Activated B cell treated with CpG ODN at 0.5 μM for 24 hours (primary cell): ENCODE measurements around the gene FBXO48. TPM values are rescaled to one million over a fixed set of nuclear protein-coding genes. Genes with fewer than 3 reads are reported as not detected.

Experiments used
- ATAC-seq: fragments of 200-7000 bp; cut with Tn5 transposase; one replicate; pipeline ENCODE4 v1.10.0; 2021; ENCODE audit warnings: low read depth, mild to moderate bottlenecking, moderate library complexity
- CTCF ChIA-PET: fragments of 350-600 bp; sonication (Branson Sonifier 250); formaldehyde crosslinking; loops from one replicate; lab custom pipeline; 2021; ENCODE audit warnings: antibody characterized with exemption; lab: Charles Lee
- POLR2A ChIA-PET: fragments of 350-600 bp; sonication (Branson Sonifier 250); formaldehyde crosslinking; loops from one replicate; lab custom pipeline; 2021; ENCODE audit warnings: antibody characterized with exemption; lab: Charles Lee
- DNase-seq: peaks from one replicate; pipeline ENCODE4 v3.0.0; 2022
- H3K27ac Mint-ChIP-seq: one replicate; pipeline ENCODE4 v1.8.0; 2020; ENCODE audit warnings: mixed read lengths
- H3K27me3 Mint-ChIP-seq: one replicate; pipeline ENCODE4 v1.8.0; 2021; ENCODE audit warnings: mixed read lengths
- H3K36me3 Mint-ChIP-seq: one replicate; pipeline ENCODE4 v1.8.0; 2021; ENCODE audit warnings: low read depth, mixed read lengths
- H3K4me1 Mint-ChIP-seq: one replicate; pipeline ENCODE4 v1.8.0; 2021; ENCODE audit warnings: mixed read lengths
- H3K4me3 Mint-ChIP-seq: one replicate; pipeline ENCODE4 v1.8.0; 2020; ENCODE audit warnings: mild to moderate bottlenecking, mixed read lengths
- H3K9me3 Mint-ChIP-seq: one replicate; pipeline ENCODE4 v1.8.0; 2020; ENCODE audit warnings: mixed read lengths
- CTCF ChIP-seq: fragments of 200-600 bp; IDR thresholded peaks from one replicate; pipeline ENCODE4 v1.8.0; 2022; ENCODE audit warnings: antibody characterized with exemption, mild to moderate bottlenecking
- intact Hi-C: fragments of 100-400 bp; cut with micrococcal nuclease; formaldehyde crosslinking; loops from one replicate; pipeline ENCODE4 v1.15.1; 2024
- total RNA-seq: library from RNA; stranded (reverse); gene quantifications from 2 replicates; pipeline ENCODE4 v1.2.3, GENCODE V29; 2022

Gene FBXO48
- total RNA-seq, 1 donor from 2014 or later, result 2.6 TPM

GRCh38 chr2:68475110-68475509, 8.0 kb upstream of the FBXO48 start:
- Mint-ChIP-seq H3K36me3 (peaks cover 6% of the 10 kb centered on the region), H3K9me3 (no peaks in the 10 kb centered on the region), H3K4me1 (no peaks in the 10 kb centered on the region), H3K27me3 (no peaks in the 10 kb centered on the region), H3K4me3 (no peak overlapping the region), H3K27ac (no peak overlapping the region)
- no peak for TF ChIP-seq CTCF
- DNase-seq, result no peak
- ATAC-seq, result no peak
- intact Hi-C loops, result no loop called here
- ChIA-PET CTCF (interaction anchor here (1.2 kb wide), 1 partner anchor 450 kb away, joined by 3 read pairs; no protein-coding TSS in a partner anchor), POLR2A (interaction anchor here (0.8 kb wide), 1 partner anchor 284 kb away, joined by 3 read pairs; no protein-coding TSS in a partner anchor)

- H3K27me3 Mint-ChIP-seq, result no peaks in the 10 kb centered on the region
- no peak for TF ChIP-seq CTCF
- ATAC-seq, result no peak
- DNase-seq, result no peak
- H3K27ac Mint-ChIP-seq, result no peak overlapping the region
- H3K4me1 Mint-ChIP-seq, result peaks cover 12% of the 10 kb centered on the region
- no peaks in the 10 kb centered on the region for H3K9me3 Mint-ChIP-seq
- ChIA-PET CTCF (interaction anchor here (1.8 to 3.1 kb wide), 2 partner anchors 9 to 15 kb away, joined by 4 to 13 read pairs; no protein-coding TSS in a partner anchor), POLR2A (interaction anchor here (0.6 kb wide), 1 partner anchor 480 kb away, joined by 4 read pairs; no protein-coding TSS in a partner anchor)
- peaks cover 6% of the 10 kb centered on the region for H3K36me3 Mint-ChIP-seq
- H3K4me3 Mint-ChIP-seq, result no peak overlapping the region
- intact Hi-C loops, result no loop called here
Measured at GRCh38 chr2:68472796-68473414, 5.8 kb upstream of the FBXO48 start.

- POLR2A ChIA-PET, result no interaction called here
- H3K36me3 Mint-ChIP-seq, result peaks cover 7% of the 10 kb centered on the region
- no peak for DNase-seq
- no peaks in the 10 kb centered on the region for H3K27me3 Mint-ChIP-seq
- H3K27ac Mint-ChIP-seq, result no peak overlapping the region
- no peaks in the 10 kb centered on the region for H3K9me3 Mint-ChIP-seq
- intact Hi-C loops, result no loop called here
- no peak for TF ChIP-seq CTCF
- H3K4me3 Mint-ChIP-seq, result no peak overlapping the region
- peaks cover 22% of the 10 kb centered on the region for H3K4me1 Mint-ChIP-seq
- CTCF ChIA-PET, result interaction anchor here (1.8 to 3.1 kb wide), 2 partner anchors 8 to 17 kb away, joined by 4 to 13 read pairs; no protein-coding TSS in a partner anchor
- ATAC-seq, result no peak
Measured at GRCh38 chr2:68471385-68471784, 4.3 kb upstream of the FBXO48 start.

- no peak for TF ChIP-seq CTCF
- no peak for DNase-seq
- CTCF ChIA-PET, result no interaction called here
- Mint-ChIP-seq H3K27ac (no peak overlapping the region), H3K4me1 (peaks cover 29% of the 10 kb centered on the region), H3K36me3 (peaks cover 9% of the 10 kb centered on the region), H3K9me3 (no peaks in the 10 kb centered on the region), H3K4me3 (no peak overlapping the region), H3K27me3 (no peaks in the 10 kb centered on the region)
- ATAC-seq, result no peak
- intact Hi-C loops, result loop anchor here (5.0 to 10.0 kb wide), 4 partner anchors 408 to 1832 kb away; partner anchors contain the start of genes ANTXR1, C1D, FAM136A and GMCL1
- POLR2A ChIA-PET, result no interaction called here
Measured at GRCh38 chr2:68469935-68470334, 2.8 kb upstream of the FBXO48 start.

- H3K4me3 Mint-ChIP-seq, result no peak overlapping the region
- H3K27ac Mint-ChIP-seq, result no peak overlapping the region
- no peaks in the 10 kb centered on the region for H3K9me3 Mint-ChIP-seq
- DNase-seq, result no peak
- peaks cover 10% of the 10 kb centered on the region for H3K36me3 Mint-ChIP-seq
- peaks cover 29% of the 10 kb centered on the region for H3K4me1 Mint-ChIP-seq
- POLR2A ChIA-PET, result no interaction called here
- ATAC-seq, result no peak
- no peaks in the 10 kb centered on the region for H3K27me3 Mint-ChIP-seq
- TF ChIP-seq CTCF, result no peak
- CTCF ChIA-PET, result interaction anchor here (1.5 to 8.2 kb wide), 3 partner anchors 19 to 456 kb away, joined by 5 to 165 read pairs (median 47); no protein-coding TSS in a partner anchor
- intact Hi-C loops, result loop anchor here (5.0 to 10.0 kb wide), 4 partner anchors 406 to 1834 kb away; partner anchors contain the start of genes ANTXR1, C1D, FAM136A and GMCL1
Measured at GRCh38 chr2:68468801-68469200, 1.7 kb upstream of the FBXO48 start.
